NCI-H187 treated with DMSO at 0.1 percent for 48 hours (cell line): ENCODE results near the gene ATF7.
"Not testable (repeated sequence)": the region's sequence is repeated elsewhere in the genome, so short reads cannot be mapped to it uniquely, and the experiment has no call there.

Experiments
- DNase-seq: peaks from one replicate; lab custom pipeline; 2025; lab: John Stamatoyannopoulos, UW

The ATF7 gene

GRCh38 chr12:53594897-53595615, 31.1 kb downstream of the ATF7 start:
- no peak for DNase-seq

- no peak for DNase-seq
These were observed 32.5 kb downstream of the ATF7 start for GRCh38 chr12:53593707-53594106.

- no peak for DNase-seq
These were observed 33.2 kb downstream of the ATF7 start for GRCh38 chr12:53593031-53593430.

- DNase-seq, result no peak
These were observed 33.8 kb downstream of the ATF7 start for GRCh38 chr12:53592426-53592825.

GRCh38 chr12:53591301-53592206, 34.6 kb downstream of the ATF7 start:
- no peak for DNase-seq

GRCh38 chr12:53590652-53591051, 35.5 kb downstream of the ATF7 start:
- no peak for DNase-seq

GRCh38 chr12:53589915-53590314, 36.3 kb downstream of the ATF7 start:
- DNase-seq, result no peak

- DNase-seq, result no peak
These were observed 36.8 kb downstream of the ATF7 start for GRCh38 chr12:53589423-53589822.

- no peak for DNase-seq
These were observed 38.1 kb downstream of the ATF7 start for GRCh38 chr12:53588123-53588522.

GRCh38 chr12:53586745-53587144, 39.4 kb downstream of the ATF7 start:
- no peak for DNase-seq

GRCh38 chr12:53585448-53586125, 40.6 kb downstream of the ATF7 start:
- peak; percentile 36 for DNase-seq

GRCh38 chr12:53579545-53579955, 46.6 kb downstream of the ATF7 start:
- DNase-seq, result no peak

GRCh38 chr12:53578783-53579182, 47.4 kb downstream of the ATF7 start:
- DNase-seq, result no peak

GRCh38 chr12:53577941-53578352, 48.2 kb downstream of the ATF7 start:
- no peak for DNase-seq

GRCh38 chr12:53575502-53576249, 50.5 kb downstream of the ATF7 start:
- no peak for DNase-seq

- DNase-seq, result no peak
These were observed 53.9 kb downstream of the ATF7 start for GRCh38 chr12:53572134-53572758.

GRCh38 chr12:53571295-53571694, 54.9 kb downstream of the ATF7 start:
- no peak for DNase-seq

- no peak for DNase-seq
These were observed 57.2 kb downstream of the ATF7 start for GRCh38 chr12:53568809-53569557.

- DNase-seq, result no peak
These were observed 58.0 kb downstream of the ATF7 start for GRCh38 chr12:53567961-53568808.

GRCh38 chr12:53565376-53565775, 60.8 kb downstream of the ATF7 start:
- not testable (repeated sequence) for DNase-seq
